GM23338 (cell line): ENCODE data around the gene TPCN2. TPM values are rescaled to one million over a fixed set of nuclear protein-coding genes. Genes with fewer than 3 reads are reported as not detected.
A peak's percentile ranks its signal among the peaks of the same experiment; 100 is the strongest.

Source experiments
- ATAC-seq: fragments of 200-7000 bp; cut with Tn5 transposase; 3 replicates; pipeline ENCODE4 v1.9.1; 2020
- DNase-seq: peaks from one replicate; pipeline ENCODE4 v3.0.0-alpha.2; 2015; ENCODE audit warnings: low spot score
- H2AFZ ChIP-seq: fragments of 200-600 bp; sonication (generic); 2 replicates; pipeline ENCODE4 v1.8.0; 2016; ENCODE audit warnings: antibody characterized with exemption, mild to moderate bottlenecking, moderate library complexity
- H3F3A ChIP-seq: fragments of 200-600 bp; sonication (generic); replicated peaks from 2 replicates; pipeline ENCODE4 v1.8.0; 2017; ENCODE audit warnings: antibody characterized with exemption, mixed run types, low read depth
- H3K27ac ChIP-seq: fragments of 200-600 bp; sonication (generic); 2 replicates; pipeline ENCODE4 v1.6.1; 2016; ENCODE audit warnings: low read depth
- H3K27me3 ChIP-seq: fragments of 200-600 bp; sonication (generic); 2 replicates; pipeline ENCODE4 v1.8.0; 2016; ENCODE audit warnings: mild to moderate bottlenecking, mixed run types, moderate library complexity; ENCODE audit not compliant: insufficient read depth
- H3K36me3 ChIP-seq: fragments of 200-600 bp; sonication (generic); 2 replicates; pipeline ENCODE4 v1.8.0; 2016; ENCODE audit warnings: mild to moderate bottlenecking; ENCODE audit not compliant: insufficient read depth
- H3K4me1 ChIP-seq: fragments of 200-600 bp; sonication (generic); 2 replicates; pipeline ENCODE4 v1.8.0; 2016; ENCODE audit warnings: mild to moderate bottlenecking, moderate library complexity; ENCODE audit not compliant: insufficient read depth
- H3K4me2 ChIP-seq: fragments of 200-600 bp; sonication (generic); 2 replicates; pipeline ENCODE4 v1.7.1; 2017; ENCODE audit warnings: mixed run types
- H3K4me3 ChIP-seq: fragments of 200-600 bp; sonication (generic); 2 replicates; pipeline ENCODE4 v1.6.1; 2016; ENCODE audit warnings: mixed run types
- H3K79me2 ChIP-seq: fragments of 200-600 bp; sonication (generic); replicated peaks from 2 replicates; pipeline ENCODE4 v1.8.0; 2017; ENCODE audit warnings: mild to moderate bottlenecking; ENCODE audit not compliant: insufficient read depth
- H3K9me2 ChIP-seq: fragments of 200-600 bp; sonication (generic); 2 replicates; pipeline ENCODE4 v1.8.0; 2017; ENCODE audit not compliant: insufficient read depth
- H4K20me1 ChIP-seq: fragments of 200-600 bp; sonication (generic); replicated peaks from 2 replicates; pipeline ENCODE4 v1.8.0; 2017; ENCODE audit warnings: mild to moderate bottlenecking; ENCODE audit not compliant: insufficient read depth
- H3K27ac Mint-ChIP-seq: 2 replicates; pipeline ENCODE4 v1.8.0; 2020; ENCODE audit warnings: inconsistent platforms, mild to moderate bottlenecking, moderate library complexity, mixed read lengths
- H3K27me3 Mint-ChIP-seq: 3 replicates; pipeline ENCODE4 v1.8.0; 2022; ENCODE audit warnings: low read depth, mild to moderate bottlenecking, moderate library complexity, mixed read lengths, inconsistent platforms; ENCODE audit not compliant: insufficient read depth, poor library complexity
- H3K36me3 Mint-ChIP-seq: 3 replicates; pipeline ENCODE4 v1.8.0; 2021; ENCODE audit warnings: low read depth, mild to moderate bottlenecking, inconsistent platforms, moderate library complexity, mixed read lengths
- H3K4me1 Mint-ChIP-seq: 3 replicates; pipeline ENCODE4 v1.8.0; 2020; ENCODE audit warnings: mild to moderate bottlenecking, inconsistent platforms, mixed read lengths
- H3K4me3 Mint-ChIP-seq: 3 replicates; pipeline ENCODE4 v1.8.0; 2021; ENCODE audit warnings: moderate library complexity, mild to moderate bottlenecking, inconsistent platforms, mixed read lengths
- H3K9me3 Mint-ChIP-seq: 3 replicates; pipeline ENCODE4 v1.8.0; 2020; ENCODE audit warnings: moderate library complexity, mild to moderate bottlenecking, inconsistent platforms, mixed read lengths
- CREB1 ChIP-seq: fragments of 250-450 bp; sonication (Bioruptor Pico); IDR thresholded peaks from 2 replicates; pipeline ENCODE4 v1.5.0; 2020; ENCODE audit warnings: low read depth, mild to moderate bottlenecking, moderate library complexity
- EZH2phosphoT487 ChIP-seq: fragments of 200-600 bp; sonication (generic); IDR thresholded peaks from one replicate; pipeline ENCODE4 v1.8.1; 2018; ENCODE audit warnings: antibody characterized with exemption; ENCODE audit not compliant: unreplicated experiment
- JUNB ChIP-seq: IDR thresholded peaks from one replicate; pipeline ENCODE4 v1.6.1; 2016; ENCODE audit warnings: antibody characterized with exemption; ENCODE audit not compliant: unreplicated experiment
- NANOG ChIP-seq: IDR thresholded peaks from 2 replicates; pipeline ENCODE4 v1.6.1; 2016; ENCODE audit warnings: antibody characterized with exemption, borderline replicate concordance
- POLR2AphosphoS5 ChIP-seq: IDR thresholded peaks from 2 replicates; pipeline ENCODE4 v1.6.1; 2016; ENCODE audit warnings: antibody characterized with exemption, low read depth
- STAT1 ChIP-seq: IDR thresholded peaks from one replicate; pipeline ENCODE4 v1.6.1; 2016; ENCODE audit warnings: antibody characterized with exemption; ENCODE audit not compliant: unreplicated experiment
- ZNF114 ChIP-seq: fragments of 250-450 bp; sonication (Bioruptor Pico); IDR thresholded peaks from 2 replicates; pipeline ENCODE4 v1.5.0; 2020; ENCODE audit warnings: mild to moderate bottlenecking, moderate library complexity
- ZNF331 ChIP-seq: fragments of 250-450 bp; sonication (Bioruptor Pico); IDR thresholded peaks from 2 replicates; pipeline ENCODE4 v1.5.0; 2020; ENCODE audit warnings: low read depth, mild to moderate bottlenecking, moderate library complexity
- polyA plus RNA-seq: library from polyadenylated mRNA; unstranded; fragments of >200 nt; fragmentation: Nextera tagmentation; extraction: Ambion mirVana; gene quantifications from 2 replicates; pipeline ENCODE4 v1.2.1, GENCODE V29; 2016
- total RNA-seq: library from RNA; depleted of rRNA; stranded (reverse); fragments of >200 nt; shearing (Covaris generic); gene quantifications from 2 replicates; pipeline ENCODE4 v1.2.3, GENCODE V29; 2014
- TF ChIP-seq, protein P1 (sequence below): fragments of 250-450 bp; sonication (Bioruptor Pico); IDR thresholded peaks from 2 replicates; pipeline ENCODE4 v1.5.0; 2020; ENCODE audit warnings: mild to moderate bottlenecking, moderate library complexity
- TF ChIP-seq, protein P2 (sequence below): IDR thresholded peaks from 2 replicates; pipeline ENCODE4 v1.6.1; 2016; ENCODE audit warnings: antibody characterized with exemption
- TF ChIP-seq, protein P3 (sequence below): IDR thresholded peaks from one replicate; pipeline ENCODE4 v1.6.1; 2018; ENCODE audit warnings: antibody characterized with exemption; ENCODE audit not compliant: unreplicated experiment
- TF ChIP-seq, protein P4 (sequence below), 2 experiments: fragments of 200-600 bp in 1 of 2; sonication (generic) in 1 of 2; conservative IDR thresholded peaks; 2 replicates each; pipeline versions ENCODE4 v1.5.1 to v1.6.1; 2016 to 2017; ENCODE audit warnings: antibody characterized with exemption in 2 of 2, low read depth in 2 of 2, mild to moderate bottlenecking in 2 of 2, moderate library complexity in 1 of 2

Gene TPCN2
- total and polyA plus RNA-seq, 2 experiments from 2014 or later, result 5.8 to 14.7 TPM

DNA sequence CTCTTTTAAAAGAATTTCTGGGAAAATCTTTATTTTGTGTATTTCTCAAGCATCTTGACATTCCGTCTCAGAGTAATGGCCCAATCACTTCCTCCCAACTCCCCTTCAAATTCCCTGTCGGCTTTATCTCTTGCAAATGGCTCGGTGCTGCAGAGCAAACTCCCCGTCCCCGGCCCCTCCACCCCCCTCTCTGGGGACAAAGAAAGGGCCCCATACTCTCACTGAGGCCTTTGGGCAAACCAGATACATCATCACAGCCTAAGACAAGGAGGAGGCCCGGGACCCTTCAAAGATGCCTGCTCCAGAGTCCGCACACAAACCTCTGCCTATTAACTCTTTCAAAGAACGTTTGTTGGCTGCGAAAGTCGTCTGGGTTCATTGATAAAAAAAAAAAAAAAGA lies 103.1 kb downstream of the TPCN2 start (continued):
- TF ChIP-seq, protein P1, sequence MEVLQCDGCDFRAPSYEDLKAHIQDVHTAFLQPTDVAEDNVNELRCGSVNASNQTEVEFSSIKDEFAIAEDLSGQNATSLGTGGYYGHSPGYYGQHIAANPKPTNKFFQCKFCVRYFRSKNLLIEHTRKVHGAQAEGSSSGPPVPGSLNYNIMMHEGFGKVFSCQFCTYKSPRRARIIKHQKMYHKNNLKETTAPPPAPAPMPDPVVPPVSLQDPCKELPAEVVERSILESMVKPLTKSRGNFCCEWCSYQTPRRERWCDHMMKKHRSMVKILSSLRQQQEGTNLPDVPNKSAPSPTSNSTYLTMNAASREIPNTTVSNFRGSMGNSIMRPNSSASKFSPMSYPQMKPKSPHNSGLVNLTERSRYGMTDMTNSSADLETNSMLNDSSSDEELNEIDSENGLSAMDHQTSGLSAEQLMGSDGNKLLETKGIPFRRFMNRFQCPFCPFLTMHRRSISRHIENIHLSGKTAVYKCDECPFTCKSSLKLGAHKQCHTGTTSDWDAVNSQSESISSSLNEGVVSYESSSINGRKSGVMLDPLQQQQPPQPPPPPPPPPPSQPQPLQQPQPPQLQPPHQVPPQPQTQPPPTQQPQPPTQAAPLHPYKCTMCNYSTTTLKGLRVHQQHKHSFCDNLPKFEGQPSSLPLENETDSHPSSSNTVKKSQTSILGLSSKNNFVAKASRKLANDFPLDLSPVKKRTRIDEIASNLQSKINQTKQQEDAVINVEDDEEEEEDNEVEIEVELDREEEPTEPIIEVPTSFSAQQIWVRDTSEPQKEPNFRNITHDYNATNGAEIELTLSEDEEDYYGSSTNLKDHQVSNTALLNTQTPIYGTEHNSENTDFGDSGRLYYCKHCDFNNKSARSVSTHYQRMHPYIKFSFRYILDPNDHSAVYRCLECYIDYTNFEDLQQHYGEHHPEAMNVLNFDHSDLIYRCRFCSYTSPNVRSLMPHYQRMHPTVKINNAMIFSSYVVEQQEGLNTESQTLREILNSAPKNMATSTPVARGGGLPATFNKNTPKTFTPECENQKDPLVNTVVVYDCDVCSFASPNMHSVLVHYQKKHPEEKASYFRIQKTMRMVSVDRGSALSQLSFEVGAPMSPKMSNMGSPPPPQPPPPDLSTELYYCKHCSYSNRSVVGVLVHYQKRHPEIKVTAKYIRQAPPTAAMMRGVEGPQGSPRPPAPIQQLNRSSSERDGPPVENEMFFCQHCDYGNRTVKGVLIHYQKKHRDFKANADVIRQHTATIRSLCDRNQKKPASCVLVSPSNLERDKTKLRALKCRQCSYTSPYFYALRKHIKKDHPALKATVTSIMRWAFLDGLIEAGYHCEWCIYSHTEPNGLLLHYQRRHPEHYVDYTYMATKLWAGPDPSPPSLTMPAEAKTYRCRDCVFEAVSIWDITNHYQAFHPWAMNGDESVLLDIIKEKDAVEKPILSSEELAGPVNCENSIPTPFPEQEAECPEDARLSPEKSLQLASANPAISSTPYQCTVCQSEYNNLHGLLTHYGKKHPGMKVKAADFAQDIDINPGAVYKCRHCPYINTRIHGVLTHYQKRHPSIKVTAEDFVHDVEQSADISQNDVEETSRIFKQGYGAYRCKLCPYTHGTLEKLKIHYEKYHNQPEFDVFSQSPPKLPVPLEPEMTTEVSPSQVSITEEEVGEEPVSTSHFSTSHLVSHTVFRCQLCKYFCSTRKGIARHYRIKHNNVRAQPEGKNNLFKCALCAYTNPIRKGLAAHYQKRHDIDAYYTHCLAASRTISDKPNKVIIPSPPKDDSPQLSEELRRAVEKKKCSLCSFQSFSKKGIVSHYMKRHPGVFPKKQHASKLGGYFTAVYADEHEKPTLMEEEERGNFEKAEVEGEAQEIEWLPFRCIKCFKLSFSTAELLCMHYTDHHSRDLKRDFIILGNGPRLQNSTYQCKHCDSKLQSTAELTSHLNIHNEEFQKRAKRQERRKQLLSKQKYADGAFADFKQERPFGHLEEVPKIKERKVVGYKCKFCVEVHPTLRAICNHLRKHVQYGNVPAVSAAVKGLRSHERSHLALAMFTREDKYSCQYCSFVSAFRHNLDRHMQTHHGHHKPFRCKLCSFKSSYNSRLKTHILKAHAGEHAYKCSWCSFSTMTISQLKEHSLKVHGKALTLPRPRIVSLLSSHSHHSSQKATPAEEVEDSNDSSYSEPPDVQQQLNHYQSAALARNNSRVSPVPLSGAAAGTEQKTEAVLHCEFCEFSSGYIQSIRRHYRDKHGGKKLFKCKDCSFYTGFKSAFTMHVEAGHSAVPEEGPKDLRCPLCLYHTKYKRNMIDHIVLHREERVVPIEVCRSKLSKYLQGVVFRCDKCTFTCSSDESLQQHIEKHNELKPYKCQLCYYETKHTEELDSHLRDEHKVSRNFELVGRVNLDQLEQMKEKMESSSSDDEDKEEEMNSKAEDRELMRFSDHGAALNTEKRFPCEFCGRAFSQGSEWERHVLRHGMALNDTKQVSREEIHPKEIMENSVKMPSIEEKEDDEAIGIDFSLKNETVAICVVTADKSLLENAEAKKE, result no peak
- no peak for TF ChIP-seq ZNF114 (CRISPR knock-in tag)

DNA sequence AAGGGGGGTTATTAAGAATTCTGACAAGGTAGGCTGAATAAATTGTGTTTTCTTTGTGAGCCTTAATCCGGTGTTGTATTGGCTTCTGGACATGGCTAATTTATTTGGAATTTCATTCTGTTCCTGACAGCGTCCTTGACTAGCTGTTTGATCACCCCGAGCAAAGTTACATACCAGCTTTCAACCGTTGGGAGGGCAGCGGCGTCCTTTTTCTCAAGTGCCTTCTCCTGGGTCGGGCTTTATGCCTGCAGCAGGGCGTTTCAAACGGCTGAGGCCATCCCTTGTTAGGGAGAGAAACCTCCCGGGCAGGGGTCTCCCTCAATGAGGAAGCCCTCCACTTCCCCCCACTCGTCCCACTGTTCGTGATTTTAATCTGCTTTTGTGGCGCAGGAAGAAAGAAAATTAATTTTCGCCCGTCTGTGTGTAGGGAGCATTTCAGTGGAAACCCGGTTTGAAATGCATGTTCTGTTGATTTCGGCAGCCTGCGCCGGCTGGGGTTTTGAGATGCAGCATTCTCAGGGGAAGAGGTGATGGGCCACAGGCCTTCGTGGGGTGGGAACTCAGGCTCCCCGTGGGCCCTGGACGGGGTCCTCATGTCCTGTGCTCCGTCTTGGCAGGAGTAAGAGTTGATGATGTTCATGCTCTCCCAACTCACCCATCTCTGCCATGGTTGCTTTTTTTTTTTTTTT lies 104.1 kb downstream of the TPCN2 start:
- H3K9me2 ChIP-seq, result no peaks in the 10 kb centered on the region
- H3K4me3 ChIP-seq, result no peak overlapping the region
- Mint-ChIP-seq H3K4me1 (peaks cover 22% of the 10 kb centered on the region), H3K4me3 (no peak overlapping the region), H3K27me3 (peaks cover 21% of the 10 kb centered on the region), H3K27ac (peak overlapping the region; percentile 15; the same call in 1 of the 2 replicates), H3K36me3 (peaks cover 13% of the 10 kb centered on the region), H3K9me3 (peaks cover 17% of the 10 kb centered on the region)
- peak; percentile 31 for DNase-seq
- H2AFZ ChIP-seq, result peak overlapping the region; percentile 95
- H3K4me2 ChIP-seq, result no peak overlapping the region
- H3K79me2 ChIP-seq, result no peaks in the 10 kb centered on the region
- ATAC-seq, result peak; percentile 48
- no peak overlapping the region for H3K27ac ChIP-seq
- H3F3A ChIP-seq, result no peaks in the 10 kb centered on the region
- no peaks in the 10 kb centered on the region for H3K27me3 ChIP-seq
- H4K20me1 ChIP-seq, result no peaks in the 10 kb centered on the region
- peaks cover 17% of the 10 kb centered on the region for H3K4me1 ChIP-seq
- H3K36me3 ChIP-seq, result no peaks in the 10 kb centered on the region; the same call in 1 of the 2 replicates
- TF ChIP-seq POLR2AphosphoS5, result no peak
- TF ChIP-seq, protein P2, sequence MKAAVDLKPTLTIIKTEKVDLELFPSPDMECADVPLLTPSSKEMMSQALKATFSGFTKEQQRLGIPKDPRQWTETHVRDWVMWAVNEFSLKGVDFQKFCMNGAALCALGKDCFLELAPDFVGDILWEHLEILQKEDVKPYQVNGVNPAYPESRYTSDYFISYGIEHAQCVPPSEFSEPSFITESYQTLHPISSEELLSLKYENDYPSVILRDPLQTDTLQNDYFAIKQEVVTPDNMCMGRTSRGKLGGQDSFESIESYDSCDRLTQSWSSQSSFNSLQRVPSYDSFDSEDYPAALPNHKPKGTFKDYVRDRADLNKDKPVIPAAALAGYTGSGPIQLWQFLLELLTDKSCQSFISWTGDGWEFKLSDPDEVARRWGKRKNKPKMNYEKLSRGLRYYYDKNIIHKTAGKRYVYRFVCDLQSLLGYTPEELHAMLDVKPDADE, result no peak
- TF ChIP-seq STAT1, result no peak
- no peak for TF ChIP-seq EZH2phosphoT487
- TF ChIP-seq ZNF114 (CRISPR knock-in tag), result no peak
- TF ChIP-seq, protein P3, sequence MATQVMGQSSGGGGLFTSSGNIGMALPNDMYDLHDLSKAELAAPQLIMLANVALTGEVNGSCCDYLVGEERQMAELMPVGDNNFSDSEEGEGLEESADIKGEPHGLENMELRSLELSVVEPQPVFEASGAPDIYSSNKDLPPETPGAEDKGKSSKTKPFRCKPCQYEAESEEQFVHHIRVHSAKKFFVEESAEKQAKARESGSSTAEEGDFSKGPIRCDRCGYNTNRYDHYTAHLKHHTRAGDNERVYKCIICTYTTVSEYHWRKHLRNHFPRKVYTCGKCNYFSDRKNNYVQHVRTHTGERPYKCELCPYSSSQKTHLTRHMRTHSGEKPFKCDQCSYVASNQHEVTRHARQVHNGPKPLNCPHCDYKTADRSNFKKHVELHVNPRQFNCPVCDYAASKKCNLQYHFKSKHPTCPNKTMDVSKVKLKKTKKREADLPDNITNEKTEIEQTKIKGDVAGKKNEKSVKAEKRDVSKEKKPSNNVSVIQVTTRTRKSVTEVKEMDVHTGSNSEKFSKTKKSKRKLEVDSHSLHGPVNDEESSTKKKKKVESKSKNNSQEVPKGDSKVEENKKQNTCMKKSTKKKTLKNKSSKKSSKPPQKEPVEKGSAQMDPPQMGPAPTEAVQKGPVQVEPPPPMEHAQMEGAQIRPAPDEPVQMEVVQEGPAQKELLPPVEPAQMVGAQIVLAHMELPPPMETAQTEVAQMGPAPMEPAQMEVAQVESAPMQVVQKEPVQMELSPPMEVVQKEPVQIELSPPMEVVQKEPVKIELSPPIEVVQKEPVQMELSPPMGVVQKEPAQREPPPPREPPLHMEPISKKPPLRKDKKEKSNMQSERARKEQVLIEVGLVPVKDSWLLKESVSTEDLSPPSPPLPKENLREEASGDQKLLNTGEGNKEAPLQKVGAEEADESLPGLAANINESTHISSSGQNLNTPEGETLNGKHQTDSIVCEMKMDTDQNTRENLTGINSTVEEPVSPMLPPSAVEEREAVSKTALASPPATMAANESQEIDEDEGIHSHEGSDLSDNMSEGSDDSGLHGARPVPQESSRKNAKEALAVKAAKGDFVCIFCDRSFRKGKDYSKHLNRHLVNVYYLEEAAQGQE, result no peak
- TF ChIP-seq ZNF331, result no peak
- TF ChIP-seq CREB1 (CRISPR knock-in tag), result no peak
- TF ChIP-seq NANOG, result no peak
- TF ChIP-seq, protein P4, sequence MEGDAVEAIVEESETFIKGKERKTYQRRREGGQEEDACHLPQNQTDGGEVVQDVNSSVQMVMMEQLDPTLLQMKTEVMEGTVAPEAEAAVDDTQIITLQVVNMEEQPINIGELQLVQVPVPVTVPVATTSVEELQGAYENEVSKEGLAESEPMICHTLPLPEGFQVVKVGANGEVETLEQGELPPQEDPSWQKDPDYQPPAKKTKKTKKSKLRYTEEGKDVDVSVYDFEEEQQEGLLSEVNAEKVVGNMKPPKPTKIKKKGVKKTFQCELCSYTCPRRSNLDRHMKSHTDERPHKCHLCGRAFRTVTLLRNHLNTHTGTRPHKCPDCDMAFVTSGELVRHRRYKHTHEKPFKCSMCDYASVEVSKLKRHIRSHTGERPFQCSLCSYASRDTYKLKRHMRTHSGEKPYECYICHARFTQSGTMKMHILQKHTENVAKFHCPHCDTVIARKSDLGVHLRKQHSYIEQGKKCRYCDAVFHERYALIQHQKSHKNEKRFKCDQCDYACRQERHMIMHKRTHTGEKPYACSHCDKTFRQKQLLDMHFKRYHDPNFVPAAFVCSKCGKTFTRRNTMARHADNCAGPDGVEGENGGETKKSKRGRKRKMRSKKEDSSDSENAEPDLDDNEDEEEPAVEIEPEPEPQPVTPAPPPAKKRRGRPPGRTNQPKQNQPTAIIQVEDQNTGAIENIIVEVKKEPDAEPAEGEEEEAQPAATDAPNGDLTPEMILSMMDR (conservative IDR thresholded peaks at IDR 0.05; ENCODE audit: low read depth in 2 of 2), result no peak
- TF ChIP-seq JUNB, result no peak
